ENCODE data around the gene ACAP3.
A peak's percentile ranks its signal among the peaks of the same experiment; 100 is the strongest.

The ACAP3 gene

DNA sequence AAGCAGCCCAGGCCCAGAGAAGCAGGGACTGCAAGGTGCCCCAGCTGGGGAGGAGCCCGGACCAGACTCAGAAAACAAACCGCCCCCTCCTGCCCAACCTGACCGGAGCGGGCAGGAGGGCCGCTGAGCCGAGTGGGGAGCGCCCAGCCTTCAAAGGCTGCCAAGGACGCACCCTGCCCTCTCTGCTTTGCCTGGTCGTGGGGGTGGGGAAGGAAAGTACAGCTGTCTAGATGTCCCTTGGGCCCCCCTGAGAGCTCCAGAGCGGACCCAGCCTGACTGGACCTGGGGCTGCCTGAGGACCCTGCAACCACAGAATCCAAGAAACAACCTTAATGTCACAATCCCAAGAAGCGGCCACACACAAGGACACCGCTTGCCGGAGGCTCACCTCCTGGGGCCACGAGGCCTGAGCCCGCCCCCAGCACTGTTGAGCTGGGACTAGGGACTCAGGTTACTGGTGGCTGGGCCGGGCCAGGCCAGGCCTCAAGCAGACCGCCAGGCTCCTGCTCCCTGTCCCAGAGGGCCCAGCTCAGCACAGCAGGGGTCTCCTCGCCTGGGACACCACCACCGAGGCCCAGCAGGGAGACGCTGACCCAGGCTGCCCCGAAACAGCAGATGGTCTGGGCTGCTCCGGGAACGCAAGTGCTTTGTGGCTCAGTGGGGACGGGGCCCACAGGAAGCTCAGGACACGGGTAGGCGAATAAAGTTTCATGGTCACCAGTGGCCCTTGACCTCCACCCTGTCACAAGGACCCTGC, 40.1 kb upstream of the ACAP3 start:
- no peak for TF ChIP-seq CTCF (IDR thresholded peaks at IDR 0.05; ENCODE audit: insufficient read depth, missing control alignments)
- DNase-seq (ENCODE audit: insufficient read length, low spot score) (no peak), FAIRE-seq (no peak)

GRCh38 chr1:1347026-1347595, 39.4 kb upstream of the ACAP3 start:
- DNase-seq (ENCODE audit: insufficient read length, low spot score) (no peak), FAIRE-seq (no peak)
- TF ChIP-seq CTCF (IDR thresholded peaks at IDR 0.05; ENCODE audit: insufficient read depth, missing control alignments) = no peak

DNA sequence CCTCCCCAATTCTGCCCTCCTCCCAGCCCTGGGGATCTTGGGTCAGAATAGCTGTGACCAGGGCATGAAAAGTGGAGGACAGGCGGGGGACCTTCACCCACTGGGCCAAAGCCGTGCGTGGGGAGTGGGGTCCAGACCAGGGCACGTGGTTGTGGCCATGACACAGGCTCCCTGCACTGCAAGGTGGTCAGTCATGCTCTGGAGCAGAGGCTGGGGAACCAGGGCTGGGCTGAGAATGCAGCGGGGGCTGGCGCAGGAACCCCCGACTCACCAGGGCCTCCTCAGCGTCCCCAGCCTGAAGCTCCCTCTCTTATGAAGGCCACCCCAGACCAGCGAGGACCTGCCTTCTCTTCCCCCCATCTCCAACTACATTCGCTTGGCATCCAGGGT, 38.8 kb upstream of the ACAP3 start:
- no peak for DNase-seq (ENCODE audit: insufficient read length, low spot score)
- FAIRE-seq = no peak
- TF ChIP-seq CTCF (IDR thresholded peaks at IDR 0.05; ENCODE audit: insufficient read depth, missing control alignments) = no peak

DNA sequence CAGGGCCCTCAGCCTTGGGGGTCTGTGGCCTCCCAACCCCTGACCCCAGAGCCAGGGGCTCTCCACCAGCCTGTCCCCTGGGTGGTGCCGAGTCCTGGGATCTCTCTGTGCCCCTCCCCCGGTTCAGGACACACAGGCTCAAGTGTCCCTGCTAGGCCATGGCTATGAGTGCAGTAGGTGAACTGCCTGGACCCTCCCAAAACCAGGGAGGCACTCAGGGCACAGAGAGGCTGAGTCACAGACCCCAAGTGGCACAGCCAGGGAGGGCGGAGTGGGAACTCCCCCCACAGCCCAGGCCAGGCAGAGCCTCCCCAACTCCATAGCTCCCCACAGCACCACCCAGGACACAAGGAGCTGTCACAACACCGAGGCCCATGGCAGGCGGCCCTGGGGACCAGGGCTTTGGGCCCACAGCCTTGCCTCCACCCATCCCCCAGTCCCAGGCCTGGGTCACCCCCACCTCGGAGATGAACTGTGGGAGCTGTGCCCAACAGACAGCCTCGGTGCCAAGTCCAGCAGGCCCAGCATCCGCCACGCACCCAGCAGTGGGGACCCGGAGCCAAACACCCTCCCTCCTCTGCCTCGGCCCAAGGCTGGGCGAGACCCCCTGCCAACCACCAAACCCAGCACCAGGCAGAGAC, 38.2 kb upstream of the ACAP3 start:
- no peak for FAIRE-seq
- DNase-seq (ENCODE audit: insufficient read length, low spot score) = no peak
- TF ChIP-seq CTCF (IDR thresholded peaks at IDR 0.05; ENCODE audit: insufficient read depth, missing control alignments) = no peak

- no peak for DNase-seq (ENCODE audit: insufficient read length, low spot score)
- TF ChIP-seq CTCF (IDR thresholded peaks at IDR 0.05; ENCODE audit: insufficient read depth, missing control alignments) = no peak
- FAIRE-seq = no peak
Measured at GRCh38 chr1:1345384-1345783, 37.7 kb upstream of the ACAP3 start.

DNA sequence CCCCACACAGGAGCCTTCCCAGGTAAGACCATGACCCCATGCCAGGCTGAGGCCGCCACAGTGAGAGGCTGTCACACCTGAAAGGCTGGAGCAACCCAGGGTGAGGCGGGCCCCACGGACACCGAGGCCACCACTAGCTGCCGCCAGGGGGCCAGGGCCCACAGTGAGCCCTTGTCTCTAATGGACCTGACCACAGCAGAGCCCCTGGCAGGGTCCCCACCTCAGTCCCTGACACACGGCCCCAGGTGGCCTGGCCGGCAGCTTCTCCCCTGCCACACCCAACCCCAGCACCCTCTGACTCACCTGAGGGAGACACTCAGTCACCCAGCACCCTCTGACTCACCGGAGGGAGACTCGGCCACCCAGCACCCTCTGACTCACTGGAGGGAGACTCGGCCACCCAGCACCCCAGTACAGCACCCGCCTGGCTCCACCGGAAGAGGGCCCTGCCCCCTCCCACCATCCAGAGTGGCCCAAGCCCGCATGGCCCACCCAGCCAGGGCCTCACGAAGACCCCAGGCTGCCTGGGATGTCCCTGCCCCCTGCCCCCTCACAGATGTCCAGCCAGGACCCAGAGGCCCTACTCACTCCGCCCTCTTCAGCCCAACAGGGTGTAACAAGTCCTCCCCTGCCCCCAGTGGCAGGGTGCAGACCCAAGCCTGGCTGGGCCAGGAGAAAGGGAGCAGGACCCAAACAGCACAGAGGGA, 37.1 kb upstream of the ACAP3 start:
- DNase-seq (ENCODE audit: insufficient read length, low spot score) (no peak), FAIRE-seq (no peak)
- TF ChIP-seq CTCF (IDR thresholded peaks at IDR 0.05; ENCODE audit: insufficient read depth, missing control alignments) = peak; percentile 21

All from D721Med (cell line).